Naive B cell (primary cell): Measurements from ENCODE around the gene NYNRIN. TPM values are rescaled to one million over a fixed set of nuclear protein-coding genes. Genes with fewer than 3 reads are reported as not detected.

Experiments
- polyA plus RNA-seq, 6 donors: library from polyadenylated mRNA; unstranded; fragments of 300-500 nt; fragmentation: Illumina TruSeq; gene quantifications; one replicate each; pipeline ENCODE4 v1.2.3, GENCODE V29; 2021; ENCODE audit warnings: low read depth in 6 of 6

Gene NYNRIN
- polyA plus RNA-seq, 6 donors from 2014 or later, result 0.05 to 0.14 TPM; not detected in 4

Other genes with a start within 250 kb of the NYNRIN start
- gene IRF9, start 237.7 kb upstream of the NYNRIN start, polyA plus RNA-seq, result 100 to 1,000 TPM in 3 of 6 donors, 10 to 100 TPM in 3; 86.7 to 140 (median 97.2) TPM
- 1 to 10 TPM; 3.6 to 9.6 (median 6.9) TPM for gene REC8, start 226.9 kb upstream of the NYNRIN start, polyA plus RNA-seq
- gene IPO4, start 210.2 kb upstream of the NYNRIN start, polyA plus RNA-seq, result 10 to 100 TPM in 5 of 6 donors, 1 to 10 TPM in 1; 5.4 to 19.0 (median 12.6) TPM
- gene TM9SF1, start 203.6 kb upstream of the NYNRIN start, polyA plus RNA-seq, result 10 to 100 TPM; 34.5 to 43.9 (median 37.0) TPM
- 1 to 10 TPM in 3 of 6 donors, under 1 TPM in 2, not detected in 1; 0.36 to 1.7 (median 1.4) TPM for gene TSSK4, start 193.3 kb upstream of the NYNRIN start, polyA plus RNA-seq
- 100 to 1,000 TPM; 139 to 167 (median 157) TPM for gene CHMP4A, start 185.5 kb upstream of the NYNRIN start, polyA plus RNA-seq
- 10 to 100 TPM; 32.7 to 48.2 (median 37.3) TPM for gene MDP1, start 182.9 kb upstream of the NYNRIN start, polyA plus RNA-seq
- 100 to 1,000 TPM; 306 to 385 (median 326) TPM for gene NEDD8, start 166.6 kb upstream of the NYNRIN start, polyA plus RNA-seq
- gene GMPR2, start 166.1 kb upstream of the NYNRIN start, polyA plus RNA-seq, result 100 to 1,000 TPM in 3 of 6 donors, 10 to 100 TPM in 3; 90.3 to 120 (median 99.2) TPM
- gene TINF2, start 156.4 kb upstream of the NYNRIN start, polyA plus RNA-seq, result 100 to 1,000 TPM; 238 to 289 (median 254) TPM
- not detected for gene TGM1, start 135.8 kb upstream of the NYNRIN start, polyA plus RNA-seq
- gene RABGGTA, start 127.4 kb upstream of the NYNRIN start, polyA plus RNA-seq, result 10 to 100 TPM; 22.2 to 36.2 (median 22.8) TPM
- 10 to 100 TPM; 20.4 to 38.5 (median 29.3) TPM for gene DHRS1, start 99.2 kb upstream of the NYNRIN start, polyA plus RNA-seq
- 1 to 10 TPM in 5 of 6 donors, under 1 TPM in 1; 0.83 to 2.4 (median 1.3) TPM for gene NOP9, start 99.2 kb upstream of the NYNRIN start, polyA plus RNA-seq
- 10 to 100 TPM in 1 of 6 donors, 1 to 10 TPM in 5; 4.9 to 10.4 (median 8.1) TPM for gene CIDEB, start 91.0 kb upstream of the NYNRIN start, polyA plus RNA-seq
- gene LTB4R2, start 88.9 kb upstream of the NYNRIN start, polyA plus RNA-seq, result 1 to 10 TPM in 1 of 6 donors, under 1 TPM in 5; 0.28 to 1.2 (median 0.69) TPM
- gene LTB4R, start 87.5 kb upstream of the NYNRIN start, polyA plus RNA-seq, result 1 to 10 TPM; 1.4 to 2.4 (median 2.1) TPM
- gene ADCY4, start 63.9 kb upstream of the NYNRIN start, polyA plus RNA-seq, result under 1 TPM in 3 of 6 donors, not detected in 3; 0.29 to 0.53 (median 0.32) TPM
- gene RIPK3, start 59.0 kb upstream of the NYNRIN start, polyA plus RNA-seq, result 10 to 100 TPM in 2 of 6 donors, 1 to 10 TPM in 3, not detected in 1; 7.7 to 12.9 (median 9.3) TPM
- under 1 TPM in 2 of 6 donors, not detected in 4; 0.19 to 0.43 TPM for gene NFATC4, start 30.8 kb upstream of the NYNRIN start, polyA plus RNA-seq
- gene CBLN3, start 30.7 kb downstream of the NYNRIN start, polyA plus RNA-seq, result 1 to 10 TPM in 5 of 6 donors, under 1 TPM in 1; 0.70 to 2.6 (median 2.1) TPM
- gene KHNYN, start 31.0 kb downstream of the NYNRIN start, polyA plus RNA-seq, result 10 to 100 TPM; 22.8 to 39.8 (median 24.0) TPM
- gene SDR39U1, start 43.8 kb downstream of the NYNRIN start, polyA plus RNA-seq, result 100 to 1,000 TPM in 2 of 6 donors, 10 to 100 TPM in 4; 79.5 to 106 (median 87.5) TPM
- not detected for gene CMA1, start 109.3 kb downstream of the NYNRIN start, polyA plus RNA-seq
- not detected for gene CTSG, start 177.2 kb downstream of the NYNRIN start, polyA plus RNA-seq
- 1 to 10 TPM in 4 of 6 donors, under 1 TPM in 1, not detected in 1; 0.65 to 4.0 (median 2.3) TPM for gene GZMH, start 210.7 kb downstream of the NYNRIN start, polyA plus RNA-seq
- gene GZMB, start 235.2 kb downstream of the NYNRIN start, polyA plus RNA-seq, result 1 to 10 TPM; 1.1 to 3.2 (median 2.6) TPM